Spleen (tissue), 11 donors: ENCODE data around the gene BLNK. TPM values are rescaled to one million over a fixed set of nuclear protein-coding genes. Genes with fewer than 3 reads are reported as not detected.

Experiments
- DNase-seq: peaks from one replicate; pipeline ENCODE4 v3.0.0-alpha.2; 2020
- H3K27ac ChIP-seq, 8 donors: fragments of 200-600 bp; sonication (generic) in 7 of 8; 1 replicate in 4 of 8; 2 replicates in 4 of 8; pipeline versions ENCODE4 v1.5.0 to v1.8.0; 2016 to 2021; ENCODE audit warnings: inconsistent platforms in 4 of 8, mild to moderate bottlenecking in 4 of 8, moderate library complexity in 1 of 8
- H3K27me3 ChIP-seq, 7 donors: fragments of 200-600 bp; sonication (generic) in 6 of 7; replicated peaks in 1 of 7; 1 replicate in 4 of 7; 2 replicates in 3 of 7; pipeline versions ENCODE4 v1.5.0 to v1.8.0; 2016 to 2021; ENCODE audit warnings: inconsistent platforms in 3 of 7, mild to moderate bottlenecking in 1 of 7
- H3K36me3 ChIP-seq, 6 donors: fragments of 200-600 bp; sonication (generic) in 5 of 6; 1 replicate in 4 of 6; 2 replicates in 2 of 6; pipeline versions ENCODE4 v1.5.0 to v1.8.0; 2016 to 2021; ENCODE audit warnings: inconsistent platforms in 2 of 6
- H3K4me1 ChIP-seq, 6 donors: fragments of 200-600 bp; sonication (generic) in 5 of 6; 1 replicate in 3 of 6; 2 replicates in 3 of 6; pipeline versions ENCODE4 v1.5.0 to v1.8.0; 2016 to 2021; ENCODE audit warnings: inconsistent platforms in 3 of 6
- H3K4me3 ChIP-seq, 8 donors: fragments of 200-600 bp; sonication (generic) in 7 of 8; 1 replicate in 4 of 8; 2 replicates in 4 of 8; pipeline versions ENCODE4 v1.5.0 to v1.8.0; 2016 to 2021; ENCODE audit warnings: inconsistent platforms in 4 of 8, mild to moderate bottlenecking in 4 of 8, moderate library complexity in 2 of 8
- H3K9me3 ChIP-seq, 8 donors: fragments of 200-600 bp; sonication (generic) in 7 of 8; 1 replicate in 4 of 8; 2 replicates in 4 of 8; pipeline versions ENCODE4 v1.5.0 to v1.8.0; 2016 to 2021; ENCODE audit warnings: inconsistent platforms in 4 of 8
- CTCF ChIP-seq, 11 experiments: fragments of 200-600 bp in 7 of 11; fragments of 450-650 bp in 4 of 11; sonication (generic) in 4 of 11; IDR thresholded peaks in 8 of 11; conservative IDR thresholded peaks in 3 of 11; 1 replicate in 7 of 11; 2 replicates in 4 of 11; pipeline versions ENCODE4 v1.4.0 to v1.8.0; 2016 to 2021; ENCODE audit warnings: antibody characterized with exemption in 11 of 11, inconsistent platforms in 4 of 11, mild to moderate bottlenecking in 1 of 11
- POLR2A ChIP-seq, 3 donors: fragments of 450-650 bp; IDR thresholded peaks; one replicate each; pipeline ENCODE4 v1.5.1; 2017; ENCODE audit warnings: antibody characterized with exemption in 3 of 3, mild to moderate bottlenecking in 1 of 3
- POLR2AphosphoS5 ChIP-seq, 3 donors: sonication (generic); formaldehyde crosslinking; IDR thresholded peaks; one replicate each; pipeline ENCODE4 v1.5.1; 2017; ENCODE audit warnings: antibody characterized with exemption in 3 of 3
- WGBS, 5 donors: extraction: QIAGEN DNeasy Blood & Tissue Kit in 3 of 5; methylation state at CpG; one replicate each; pipeline versions ENCODE4 v1.1.5 to v1.1.7; 2013 to 2018; 5-methylcytosine and 5-hydroxymethylcytosine counted together
- intact Hi-C: fragments of 100-400 bp; cut with DNase I; formaldehyde crosslinking; loops from one replicate; pipeline ENCODE4 v1.15.0; 2023; ENCODE audit warnings: low total_unique reads
- polyA plus RNA-seq, 3 donors: library from polyadenylated mRNA; stranded (reverse); fragments of 200-250 nt; gene quantifications; one replicate each; pipeline ENCODE4 v1.2.1, GENCODE V29; 2013
- total RNA-seq, 7 donors: library from RNA; depleted of rRNA in 3 of 7; stranded (reverse); fragments of >200 nt in 3 of 7; fragmentation: NEBNext Ultra II Directional in 4 of 7; extraction: Animal tissue kit (Norgen Biotek cat#: 25700) in 4 of 7; gene quantifications; one replicate each; pipeline versions ENCODE4 v1.1.0 to v1.2.1, GENCODE V29; 2016 to 2021
- donor health status: healthy with polysubstance abuse.
- donor health status: DM: no; HTN: no; CAD: no; lungs with moderate emphysema.
- donor health status: DM: no; HTN: no; CAD: no.
- donor health status: Bipolar disorder and iron deficiency.
- donor health status: healthy.
- donor health status: DM: no; HTN: no; CAD: no.
- donor health status: DM: yes; HTN: yes; CAD: no.

Gene BLNK
- total and polyA plus RNA-seq, 10 donors, result 63.7 to 128 (median 91.0) TPM

- TF ChIP-seq CTCF (IDR thresholded peaks at IDR 0.05 in 8 of 11, conservative IDR thresholded peaks at IDR 0.05 in 3 of 11) (no peak), POLR2A (IDR thresholded peaks at IDR 0.05) (no peak), POLR2AphosphoS5 (IDR thresholded peaks at IDR 0.05) (peak in 2 of 3 donors; percentile 37 to 67)
- Histone ChIP-seq H3K36me3 (no peaks in the 10 kb centered on the region), H3K4me1 (peaks cover 3 to 18% (median 13%) of the 10 kb centered on the region in 6 donors), H3K27ac (peak overlapping the region in 4 of 8 donors; percentile 13 to 42 (median 27)), H3K27me3 (peaks cover 0 to 18% (median 0%) of the 10 kb centered on the region in 7 donors), H3K4me3 (no peak overlapping the region), H3K9me3 (no peaks in the 10 kb centered on the region)
- intact Hi-C loops, result no loop called here
- peak; percentile 89 for DNase-seq
- WGBS, 5 donors, result 11 to 20% (median 15%) methylated on average over 8 of the region's 8 CpGs
Observed at GRCh38 chr10:96306516-96306915, 35.1 kb upstream of the BLNK start.

- no peaks in the 10 kb centered on the region for H3K36me3 ChIP-seq
- 62 to 83% (median 82%) methylated on average over 3 of the region's 3 CpGs for WGBS, 5 donors
- peaks cover 0 to 18% (median 0%) of the 10 kb centered on the region in 7 donors for H3K27me3 ChIP-seq
- H3K27ac ChIP-seq, result no peak overlapping the region
- TF ChIP-seq POLR2A (IDR thresholded peaks at IDR 0.05) (no peak), POLR2AphosphoS5 (IDR thresholded peaks at IDR 0.05) (no peak), CTCF (IDR thresholded peaks at IDR 0.05 in 8 of 11, conservative IDR thresholded peaks at IDR 0.05 in 3 of 11) (no peak)
- no peak for DNase-seq
- intact Hi-C loops, result no loop called here
- no peak overlapping the region for H3K4me3 ChIP-seq
- no peaks in the 10 kb centered on the region for H3K9me3 ChIP-seq
- peaks cover 3 to 32% (median 14%) of the 10 kb centered on the region in 6 donors for H3K4me1 ChIP-seq
Observed at GRCh38 chr10:96305019-96305418, 33.6 kb upstream of the BLNK start.

- no peak for TF ChIP-seq POLR2A (IDR thresholded peaks at IDR 0.05)
- intact Hi-C loops, result no loop called here
- no peaks in the 10 kb centered on the region for H3K9me3 ChIP-seq
- H3K27me3 ChIP-seq, result peaks cover 0 to 18% (median 0%) of the 10 kb centered on the region in 7 donors
- H3K36me3 ChIP-seq, result no peaks in the 10 kb centered on the region
- peaks cover 4 to 40% (median 22%) of the 10 kb centered on the region in 6 donors for H3K4me1 ChIP-seq
- no peak within 1 kb of the TSS for H3K4me3 ChIP-seq
- WGBS, 5 donors, result 54 to 83% (median 78%) methylated on average over 8 of the region's 8 CpGs
- no peak for DNase-seq
- H3K27ac ChIP-seq, result no peak within 1 kb of the TSS
Observed at GRCh38 chr10:96304230-96304629, 32.9 kb upstream of the BLNK start, which contains the start of gene DNTT. Gene DNTT (plus strand): TSS chr10:96304434. CDS start chr10:96304498, 64 bp downstream.

GRCh38 chr10:96301616-96302015 lies 30.2 kb upstream of the BLNK start:
- DNase-seq, result no peak
- H3K36me3 ChIP-seq, result no peaks in the 10 kb centered on the region
- intact Hi-C loops, result no loop called here
- 46 to 68% (median 64%) methylated on average over 1 of the region's 1 CpG for WGBS, 5 donors
- no peak overlapping the region for H3K4me3 ChIP-seq
- TF ChIP-seq POLR2AphosphoS5 (IDR thresholded peaks at IDR 0.05), result no peak
- TF ChIP-seq CTCF (IDR thresholded peaks at IDR 0.05 in 8 of 11, conservative IDR thresholded peaks at IDR 0.05 in 3 of 11), result no peak
- no peak for TF ChIP-seq POLR2A (IDR thresholded peaks at IDR 0.05)
- H3K9me3 ChIP-seq, result no peaks in the 10 kb centered on the region
- peaks cover 3 to 37% (median 19%) of the 10 kb centered on the region in 6 donors for H3K4me1 ChIP-seq
- H3K27me3 ChIP-seq, result peaks cover 0 to 17% (median 0%) of the 10 kb centered on the region in 7 donors
- H3K27ac ChIP-seq, result no peak overlapping the region
